ENCODE data around the gene ERC2. TPM values are rescaled to one million over a fixed set of nuclear protein-coding genes. Genes with fewer than 3 reads are reported as not detected.
A peak's percentile ranks its signal among the peaks of the same experiment; 100 is the strongest.

Gene ERC2
- total RNA-seq, 1 donor from 2014 or later = under 0.01 TPM

DNA sequence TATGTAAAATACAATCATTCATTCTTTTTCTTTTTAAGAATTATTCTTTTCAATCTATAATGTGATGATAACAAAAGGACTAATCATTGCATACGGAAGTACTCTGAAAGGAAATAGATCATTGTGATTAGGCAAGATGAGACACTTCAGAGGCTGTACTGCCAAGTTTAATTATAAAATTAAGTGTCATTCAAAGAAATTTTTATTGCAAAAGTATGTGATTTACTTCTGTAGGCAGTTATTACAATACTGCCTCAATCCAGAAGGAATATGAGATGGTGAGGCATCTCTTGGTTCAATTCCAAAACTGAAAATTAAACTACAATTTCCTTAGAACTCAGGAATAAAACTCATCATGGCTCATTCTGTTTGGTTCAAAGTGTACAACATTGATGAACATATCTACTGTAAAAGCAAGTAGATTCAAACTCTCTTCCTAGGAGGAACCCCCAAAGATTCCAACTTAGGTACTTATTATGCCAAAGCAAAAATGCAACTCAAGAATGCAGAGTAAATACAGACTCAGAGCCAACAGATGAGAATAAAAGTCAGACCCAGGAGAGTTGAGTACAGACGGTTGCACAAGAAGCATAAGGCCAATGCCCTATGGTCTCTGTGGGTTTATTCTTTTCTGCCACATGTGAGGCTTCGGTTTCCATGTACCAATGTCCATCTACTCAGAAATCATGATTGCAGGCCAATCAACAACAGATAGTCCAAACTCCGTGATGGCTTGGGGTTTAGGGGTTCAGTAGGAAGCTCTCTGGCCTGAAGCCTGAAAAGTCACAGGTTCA lies 862.6 kb downstream of the ERC2 start:
- no peaks in the 10 kb centered on the region for H3K36me3 ChIP-seq (ENCODE audit: control insufficient read depth, insufficient read depth, low read length)
- no peak for DNase-seq (ENCODE audit: low read depth)
- H3K4me3 ChIP-seq (ENCODE audit: low read depth, low read length) = no peak overlapping the region
- no peak for TF ChIP-seq CTCF (IDR thresholded peaks at IDR 0.05; ENCODE audit: insufficient read depth, low read length, severe bottlenecking)
- peak; percentile 77 for FAIRE-seq
- no peaks in the 10 kb centered on the region for H3K27me3 ChIP-seq (ENCODE audit: control insufficient read depth, insufficient read depth, low read length)

DNA sequence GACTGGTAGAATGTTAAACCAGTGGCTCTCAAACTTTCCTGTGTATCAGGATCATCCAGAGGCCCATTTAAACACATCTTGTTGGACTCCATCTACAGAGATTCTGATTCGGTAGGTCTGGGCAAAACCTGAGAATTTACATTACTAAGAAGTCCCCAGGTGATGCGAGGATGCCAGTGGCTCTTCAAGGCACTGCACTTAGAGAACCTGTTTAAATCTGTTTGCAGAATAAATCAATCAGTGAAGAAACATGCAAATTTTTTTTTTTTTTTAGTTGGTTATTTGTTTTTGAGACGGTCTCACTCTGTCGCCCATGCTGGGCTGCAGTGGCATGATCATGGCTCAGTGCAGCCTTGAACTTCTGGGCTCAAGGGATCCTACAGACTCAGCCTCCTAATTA lies 863.4 kb downstream of the ERC2 start:
- H3K27me3 ChIP-seq (ENCODE audit: control insufficient read depth, insufficient read depth, low read length) = no peaks in the 10 kb centered on the region
- FAIRE-seq = no peak
- DNase-seq (ENCODE audit: low read depth) = no peak
- no peaks in the 10 kb centered on the region for H3K36me3 ChIP-seq (ENCODE audit: control insufficient read depth, insufficient read depth, low read length)
- H3K4me3 ChIP-seq (ENCODE audit: low read depth, low read length) = no peak overlapping the region
- TF ChIP-seq CTCF (IDR thresholded peaks at IDR 0.05; ENCODE audit: insufficient read depth, low read length, severe bottlenecking) = no peak

DNA sequence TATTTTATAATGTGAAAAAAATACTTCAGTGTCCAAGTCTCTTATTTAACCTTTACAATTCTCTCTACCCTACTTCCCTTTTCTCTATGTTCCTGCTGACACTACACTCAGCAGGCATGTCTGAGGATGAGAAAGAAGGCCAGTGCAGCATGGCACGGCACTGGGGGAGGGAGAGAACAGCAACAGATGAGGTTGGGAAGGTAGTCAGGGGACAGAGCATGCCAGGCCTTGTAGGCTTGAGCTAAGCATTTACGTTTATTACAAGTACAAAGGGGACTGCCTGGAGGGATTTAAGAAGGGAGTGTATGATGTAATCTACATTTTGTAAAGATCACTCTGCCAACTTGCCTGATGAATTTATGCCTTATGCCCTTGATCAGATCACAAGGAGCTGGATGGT lies 863.9 kb downstream of the ERC2 start:
- DNase-seq (ENCODE audit: low read depth) = peak; percentile 37
- Histone ChIP-seq H3K27me3 (ENCODE audit: control insufficient read depth, insufficient read depth, low read length) (no peaks in the 10 kb centered on the region), H3K36me3 (ENCODE audit: control insufficient read depth, insufficient read depth, low read length) (no peaks in the 10 kb centered on the region), H3K4me3 (ENCODE audit: low read depth, low read length) (no peak overlapping the region)
- TF ChIP-seq CTCF (IDR thresholded peaks at IDR 0.05; ENCODE audit: insufficient read depth, low read length, severe bottlenecking) = no peak
- FAIRE-seq = no peak

DNA sequence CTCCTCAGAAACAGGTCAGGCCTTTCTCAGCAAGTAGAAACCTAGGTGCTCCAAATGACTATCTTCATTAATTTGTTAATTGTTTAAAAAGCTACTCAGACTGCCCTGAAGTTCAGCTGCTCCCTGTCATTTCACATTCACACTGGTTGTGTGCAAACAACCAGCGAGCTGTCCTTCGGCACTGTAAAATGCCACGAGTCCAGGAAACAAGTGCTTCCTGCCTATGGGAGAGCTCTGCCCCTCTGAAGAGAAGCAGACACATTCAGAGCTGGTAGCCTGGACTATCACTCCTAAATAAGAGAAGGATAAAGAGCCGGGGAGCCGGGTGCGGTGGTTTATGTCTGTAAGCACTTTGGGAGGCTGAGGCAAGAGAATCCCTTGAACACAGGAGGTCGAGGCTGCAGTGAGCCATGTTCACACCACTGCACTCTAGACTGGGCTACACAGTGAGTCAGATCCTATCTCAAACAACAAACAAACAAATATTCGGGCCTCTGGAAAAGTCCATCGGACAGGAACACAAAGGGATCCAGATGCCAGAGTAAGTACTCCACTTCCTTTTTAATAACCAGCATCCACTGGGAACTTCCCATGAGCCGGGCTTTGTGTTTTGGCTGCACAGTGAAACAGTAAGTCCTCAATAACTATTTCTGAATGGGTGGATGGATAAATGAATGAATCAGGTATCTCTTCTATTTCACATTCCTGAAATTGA lies 866.7 kb downstream of the ERC2 start:
- H3K4me3 ChIP-seq (ENCODE audit: low read depth, low read length) = no peak overlapping the region
- H3K36me3 ChIP-seq (ENCODE audit: control insufficient read depth, insufficient read depth, low read length) = no peaks in the 10 kb centered on the region
- no peaks in the 10 kb centered on the region for H3K27me3 ChIP-seq (ENCODE audit: control insufficient read depth, insufficient read depth, low read length)
- DNase-seq (ENCODE audit: low read depth) (no peak), FAIRE-seq (no peak)
- no peak for TF ChIP-seq CTCF (IDR thresholded peaks at IDR 0.05; ENCODE audit: insufficient read depth, low read length, severe bottlenecking)

GRCh38 chr3:55598224-55598623 lies 870.0 kb downstream of the ERC2 start:
- H3K4me3 ChIP-seq (ENCODE audit: low read depth, low read length) = no peak overlapping the region
- H3K36me3 ChIP-seq (ENCODE audit: control insufficient read depth, insufficient read depth, low read length) = no peaks in the 10 kb centered on the region
- H3K27me3 ChIP-seq (ENCODE audit: control insufficient read depth, insufficient read depth, low read length) = no peaks in the 10 kb centered on the region
- FAIRE-seq = no peak
- TF ChIP-seq CTCF (IDR thresholded peaks at IDR 0.05; ENCODE audit: insufficient read depth, low read length, severe bottlenecking) = no peak
- DNase-seq (ENCODE audit: low read depth) = no peak
